Vagina (tissue), 2 donors: ENCODE data around the gene TCEANC2.

Experiments
- CTCF ChIP-seq, 3 experiments: fragments of 450-650 bp in 2 of 3; fragments of 200-600 bp in 1 of 3; sonication (generic) in 1 of 3; IDR thresholded peaks; one replicate each; pipeline ENCODE4 v1.5.1; 2017 to 2019; ENCODE audit warnings: antibody characterized with exemption in 3 of 3, mild to moderate bottlenecking in 2 of 3, moderate library complexity in 2 of 3
- POLR2A ChIP-seq, 2 donors: fragments of 450-650 bp; IDR thresholded peaks; one replicate each; pipeline ENCODE4 v1.6.1; 2017; ENCODE audit warnings: antibody characterized with exemption in 2 of 2, mild to moderate bottlenecking in 2 of 2, moderate library complexity in 2 of 2
- POLR2AphosphoS5 ChIP-seq, 2 donors: sonication (generic); formaldehyde crosslinking; IDR thresholded peaks; one replicate each; pipeline ENCODE4 v1.9.0; 2017; ENCODE audit warnings: antibody characterized with exemption in 2 of 2, mild to moderate bottlenecking in 2 of 2, low read depth in 1 of 2; ENCODE audit not compliant: insufficient read depth in 1 of 2

- TF ChIP-seq CTCF (IDR thresholded peaks at IDR 0.05) (no peak), POLR2AphosphoS5 (IDR thresholded peaks at IDR 0.05; ENCODE audit: insufficient read depth in 1 of 2, low read depth in 1 of 2) (no peak), POLR2A (IDR thresholded peaks at IDR 0.05) (no peak)
These were observed 66.8 kb downstream of the TCEANC2 start for GRCh38 chr1:54120018-54120697.
